Measurements from ENCODE around the gene CWF19L1. TPM values are rescaled to one million over a fixed set of nuclear protein-coding genes. Genes with fewer than 3 reads are reported as not detected.

CWF19L1 gene
- total RNA-seq, 1 donor from 2014 or later: 32.9 TPM

DNA sequence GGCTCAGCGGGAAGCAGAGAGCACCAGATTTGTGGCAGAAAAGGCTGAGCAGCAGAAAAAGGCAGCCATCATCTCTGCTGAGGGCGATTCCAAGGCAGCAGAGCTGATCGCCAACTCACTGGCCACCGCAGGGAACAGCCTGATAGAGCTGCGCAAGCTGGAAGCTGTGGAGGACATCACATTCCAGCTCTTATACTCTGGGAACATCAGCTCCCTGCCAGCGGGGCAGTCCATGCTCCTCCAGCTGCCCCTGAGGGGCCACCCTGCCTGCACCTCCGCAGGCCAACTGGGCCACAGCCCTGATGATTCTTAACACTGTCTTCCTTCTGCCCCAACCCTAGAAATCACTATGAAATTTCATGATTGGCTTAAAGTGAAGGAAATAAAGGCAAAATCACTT is 18.6 kb downstream of the CWF19L1 start:
- no peak for DNase-seq

DNA sequence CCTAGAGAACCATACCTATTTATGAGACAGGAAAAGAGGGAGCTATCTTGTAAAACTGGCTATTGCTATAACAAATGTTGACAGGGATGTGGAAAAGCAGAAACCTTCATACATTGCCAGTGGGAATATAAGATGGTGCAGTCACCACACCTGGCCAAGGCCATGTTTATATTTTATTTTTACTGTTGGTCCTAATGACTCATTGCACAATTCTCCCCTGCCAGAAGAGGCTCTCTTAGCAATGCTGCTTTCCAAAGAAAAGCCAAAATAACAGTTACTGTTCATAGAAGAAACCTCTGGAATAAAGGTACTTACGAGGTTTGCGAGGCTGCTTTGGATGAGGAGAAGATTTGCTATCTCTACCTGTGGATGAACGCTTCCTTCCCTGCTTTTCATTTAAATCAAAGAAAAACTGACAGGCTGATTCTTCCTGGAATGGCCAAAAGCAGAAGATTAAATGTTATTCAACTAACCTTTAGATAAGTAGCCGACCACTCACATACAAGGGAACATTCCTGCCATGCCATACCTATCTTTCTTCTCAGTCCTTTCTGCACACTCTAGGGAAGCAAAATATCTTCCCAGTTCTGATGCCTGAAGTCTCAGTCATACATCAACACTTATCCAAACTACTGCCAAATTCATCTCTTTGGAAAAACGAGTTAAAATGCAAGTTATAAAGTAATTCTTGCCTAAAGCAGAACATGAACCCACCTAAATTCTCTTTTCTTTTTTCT is 21.8 kb downstream of the CWF19L1 start:
- no peak for DNase-seq

DNA sequence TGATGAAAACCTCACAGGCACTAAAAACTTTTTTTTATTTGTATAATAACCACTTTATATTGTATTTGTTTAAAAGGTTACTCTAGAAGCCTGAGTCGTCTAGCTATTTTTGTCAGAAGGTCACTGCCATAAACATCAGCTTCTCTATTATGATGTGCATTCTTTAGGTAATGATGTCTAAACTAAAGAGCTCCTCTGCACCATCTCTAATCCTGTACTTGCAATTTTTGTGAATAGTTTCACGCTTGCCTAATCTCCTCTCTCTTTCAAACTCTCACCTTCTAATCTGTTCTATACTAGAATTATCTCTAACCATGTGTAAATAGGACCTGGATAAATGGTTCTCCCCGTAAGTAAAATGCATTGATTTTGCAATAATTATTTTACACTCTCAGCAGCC is 27.6 kb downstream of the CWF19L1 start:
- no peak for DNase-seq

DNA sequence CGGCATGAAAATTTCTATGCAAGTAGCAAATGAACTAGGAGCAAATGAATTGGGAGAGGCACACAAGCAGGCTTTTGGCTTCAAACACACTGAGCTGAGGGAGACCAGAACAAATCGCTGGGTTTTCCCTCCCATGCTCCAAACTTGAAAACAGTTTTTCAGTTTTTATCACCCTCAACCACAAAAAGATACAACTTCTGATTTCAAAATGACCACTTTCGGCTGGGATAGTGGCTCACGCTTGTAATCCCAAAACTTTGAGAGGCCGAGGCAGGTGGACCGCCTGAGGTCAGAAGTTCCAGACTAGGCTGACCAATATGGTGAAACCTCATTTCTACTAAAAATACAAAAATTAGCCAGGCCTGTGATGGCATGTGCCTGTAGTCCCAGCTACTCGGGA is 29.0 kb downstream of the CWF19L1 start:
- no peak for DNase-seq

DNA sequence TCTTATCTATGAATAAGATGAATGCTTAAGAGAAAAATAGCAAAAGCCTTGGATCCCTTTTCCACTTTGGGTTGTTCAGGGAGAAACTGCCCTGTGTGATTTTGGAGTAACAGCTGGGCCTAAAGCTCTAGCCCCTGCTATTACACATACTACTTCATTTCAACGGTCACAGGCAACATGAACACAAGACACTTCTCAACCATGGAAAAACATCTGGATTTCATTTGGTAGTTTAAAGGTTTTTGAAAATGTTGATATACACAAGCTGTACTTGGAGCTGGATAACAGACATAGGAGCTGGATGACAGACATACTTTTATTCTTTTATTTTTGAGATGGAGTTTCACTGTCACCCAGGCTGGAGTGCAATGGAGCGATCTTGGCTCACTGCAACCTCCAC is 35.3 kb downstream of the CWF19L1 start:
- DNase-seq: no peak

DNA sequence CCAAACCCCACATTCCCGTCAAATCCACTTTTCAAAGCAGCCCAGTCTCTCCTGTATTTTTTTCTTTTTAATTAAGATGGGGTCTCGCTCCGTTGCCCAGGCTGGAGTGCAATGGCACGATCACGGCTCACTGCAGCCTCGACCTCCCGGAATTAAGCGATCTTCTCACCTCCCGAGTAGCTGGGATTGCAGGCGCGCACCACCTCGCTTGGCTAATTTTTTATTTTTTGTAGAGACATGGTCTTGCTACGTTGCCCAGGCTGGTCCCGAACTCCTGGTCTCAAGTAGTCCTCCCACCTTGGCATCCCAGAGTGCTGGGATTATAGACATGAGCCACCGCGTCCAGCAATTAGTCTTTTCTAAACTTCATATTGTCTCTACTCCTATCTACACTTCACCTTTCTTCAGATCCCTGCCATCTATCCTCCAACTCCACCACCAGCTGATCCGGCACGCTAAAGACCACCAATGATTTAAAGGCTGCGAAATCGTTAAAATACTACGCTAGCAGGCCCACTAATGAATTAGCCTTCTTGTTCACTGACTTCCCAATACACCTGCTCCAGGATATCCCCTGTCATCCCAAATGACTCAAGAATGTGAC is 37.5 kb downstream of the CWF19L1 start:
- DNase-seq: no peak

DNA sequence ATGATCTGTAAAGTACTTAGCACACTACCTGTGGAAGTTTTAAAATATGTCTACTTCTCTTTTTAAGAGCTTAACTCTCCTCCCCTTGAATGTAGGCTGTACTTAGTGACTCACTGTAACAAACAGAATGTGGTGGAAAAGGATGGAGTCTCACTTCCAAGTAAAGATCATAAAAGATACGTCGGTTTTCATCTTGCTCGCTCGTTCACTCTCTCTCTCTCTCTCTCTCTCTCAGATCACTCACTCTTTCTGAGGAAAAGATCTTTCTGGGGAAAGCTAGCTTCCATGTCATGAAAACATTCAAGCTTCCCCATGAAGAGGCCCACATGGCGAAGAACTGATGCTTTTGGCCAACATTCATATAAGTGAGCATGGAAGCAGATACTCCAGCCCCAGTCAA is 43.6 kb downstream of the CWF19L1 start:
- no peak for DNase-seq

DNA sequence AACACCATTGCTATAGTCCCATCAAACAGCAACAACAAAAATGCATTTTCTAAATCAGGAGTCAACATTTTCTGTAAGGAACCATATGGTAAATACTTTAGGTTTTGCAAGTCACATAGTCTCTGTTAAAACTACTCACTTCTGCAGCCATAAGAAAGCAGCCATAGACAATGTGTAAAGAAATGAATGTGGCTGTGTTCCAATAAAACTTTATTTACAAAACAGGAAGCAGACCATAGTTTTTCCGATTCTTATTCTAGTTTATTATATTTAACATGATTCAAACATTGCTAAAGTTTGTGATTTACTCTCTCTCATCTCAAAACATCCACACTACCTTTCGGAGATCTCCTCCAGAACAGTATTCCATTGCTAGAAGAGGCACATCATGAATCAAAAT is 44.9 kb downstream of the CWF19L1 start:
- no peak for DNase-seq

DNA sequence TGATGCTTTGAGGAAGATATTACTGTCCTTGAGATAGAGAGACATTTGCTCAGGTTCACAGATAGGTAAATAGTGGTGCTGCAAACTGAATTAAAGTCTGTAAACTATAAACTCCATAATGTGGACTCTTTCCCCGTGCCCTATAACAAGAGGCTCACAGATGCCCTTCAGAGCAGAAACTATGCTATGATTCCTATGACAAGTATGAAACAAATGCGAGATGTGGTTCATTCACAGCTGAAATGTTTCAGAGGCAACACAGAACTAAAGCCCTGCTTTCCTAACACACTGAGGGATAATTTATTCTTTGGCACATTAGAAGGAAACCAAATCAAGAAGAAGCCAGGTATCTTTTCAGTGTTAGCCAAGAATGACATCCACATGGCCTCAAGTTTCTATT is 51.4 kb downstream of the CWF19L1 start:
- no peak for DNase-seq

DNA sequence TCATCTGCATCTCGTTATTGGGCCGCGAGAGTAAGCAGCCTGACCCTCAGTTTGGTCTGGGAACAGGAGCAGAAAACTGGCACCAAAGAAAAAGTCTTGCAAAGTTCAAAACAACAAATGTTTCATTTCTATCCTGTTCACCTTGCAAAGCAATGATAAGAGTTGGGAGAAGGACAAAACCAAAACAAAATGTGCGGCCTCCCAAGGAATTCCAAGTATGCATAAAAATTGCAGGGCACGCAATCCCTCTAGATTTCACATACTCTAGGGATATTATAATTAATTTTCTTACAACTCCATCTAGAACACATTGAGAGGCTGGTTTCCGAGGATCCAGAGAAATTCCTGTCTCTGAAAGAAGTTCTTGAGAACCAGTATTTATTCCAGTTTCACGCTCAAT is 58.1 kb downstream of the CWF19L1 start:
- DNase-seq: no peak

DNA sequence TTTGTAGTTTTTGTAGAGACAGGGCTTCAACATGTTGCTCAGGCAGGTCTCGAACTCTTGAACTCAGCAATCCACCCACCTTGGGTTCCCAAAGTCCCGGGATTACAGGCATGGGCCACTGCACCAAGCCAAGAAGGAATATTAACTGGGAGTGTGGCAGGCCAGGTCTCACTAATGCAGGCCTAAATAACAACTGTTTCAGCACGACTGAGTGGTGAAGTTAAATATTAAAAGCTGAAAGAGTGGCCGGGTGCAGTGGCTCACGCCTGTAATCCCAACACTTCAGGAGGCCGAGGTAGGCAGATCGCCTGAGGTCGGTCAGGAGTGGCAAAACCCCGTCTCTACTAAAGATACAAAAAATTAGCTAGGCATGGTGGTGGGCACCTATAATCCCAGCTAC is 59.2 kb downstream of the CWF19L1 start:
- no peak for DNase-seq

DNA sequence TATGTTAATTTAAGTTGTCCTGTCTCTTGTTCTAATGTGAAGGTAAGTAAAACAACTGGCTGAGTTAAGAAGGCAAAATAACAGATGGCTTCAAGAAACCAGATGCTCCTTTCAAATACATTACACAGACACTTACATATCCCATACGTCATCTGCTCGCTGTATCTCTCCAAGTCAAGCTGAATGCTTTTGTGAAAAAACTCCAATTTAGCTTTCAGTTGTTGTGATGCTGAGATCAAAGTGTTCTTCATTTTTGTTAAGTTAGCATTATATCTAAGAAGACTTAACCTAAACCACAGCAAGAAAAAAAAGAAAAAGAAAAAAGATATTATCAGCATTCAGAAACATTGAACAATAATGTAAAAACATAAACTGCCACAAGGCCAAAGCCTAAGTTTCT is 63.1 kb downstream of the CWF19L1 start:
- no peak for DNase-seq

DNA sequence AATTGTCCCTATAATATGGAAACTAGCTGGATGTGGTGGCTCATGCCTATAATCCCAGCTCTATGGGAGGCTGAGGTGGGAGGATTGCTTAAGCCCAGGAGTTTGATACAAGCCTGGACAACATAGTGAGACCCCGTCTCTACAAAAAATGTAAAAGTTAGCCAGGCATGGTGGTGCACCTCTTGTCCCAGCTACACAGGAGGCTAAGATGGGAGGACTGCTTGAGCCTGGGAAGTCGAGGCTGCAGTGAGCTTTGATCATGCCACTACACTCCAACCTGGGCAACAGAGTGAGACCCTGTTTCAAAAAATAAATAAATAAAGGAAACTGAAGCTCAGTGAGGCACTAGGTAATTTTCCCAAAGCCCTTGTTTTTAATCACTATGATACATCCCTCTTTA is 65.9 kb downstream of the CWF19L1 start:
- DNase-seq: no peak

DNA sequence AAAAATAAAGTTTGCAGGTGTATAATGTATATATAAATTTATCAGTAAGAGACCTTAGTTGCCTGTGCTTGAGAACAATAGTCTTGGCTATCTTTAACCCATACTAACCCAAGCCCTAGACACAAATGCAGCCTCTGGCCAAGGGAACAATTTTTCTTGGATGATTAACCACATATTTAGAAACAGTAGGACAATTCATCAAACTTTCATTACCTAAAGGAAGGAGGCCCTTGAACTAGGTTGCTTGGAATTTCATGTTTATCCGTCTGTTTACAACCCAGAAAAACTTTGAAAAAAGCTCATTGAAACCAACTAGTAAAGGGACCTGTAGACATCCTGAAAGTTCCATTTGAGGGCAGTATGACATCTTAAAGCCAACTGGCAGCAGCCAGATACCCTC is 72.7 kb downstream of the CWF19L1 start:
- DNase-seq: no peak

DNA sequence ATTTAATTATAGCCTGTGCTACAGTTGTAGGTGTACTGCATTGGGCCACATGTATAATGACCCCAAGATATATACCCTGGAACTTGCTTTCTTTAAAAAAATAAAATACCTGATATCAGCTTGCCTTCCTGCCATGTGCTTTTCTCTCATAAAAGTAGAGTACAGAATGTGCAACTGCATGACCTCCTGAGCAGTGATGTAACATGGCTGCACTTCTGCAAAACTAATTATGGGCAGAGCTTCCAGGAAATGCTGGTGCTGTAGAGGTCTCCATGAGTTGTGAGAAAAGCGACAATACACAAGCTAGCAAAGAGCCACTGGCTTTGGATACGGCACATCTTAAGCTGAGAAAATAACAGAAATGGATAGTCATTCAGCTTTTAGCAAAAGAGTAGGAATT is 75.1 kb downstream of the CWF19L1 start:
- no peak for DNase-seq

DNA sequence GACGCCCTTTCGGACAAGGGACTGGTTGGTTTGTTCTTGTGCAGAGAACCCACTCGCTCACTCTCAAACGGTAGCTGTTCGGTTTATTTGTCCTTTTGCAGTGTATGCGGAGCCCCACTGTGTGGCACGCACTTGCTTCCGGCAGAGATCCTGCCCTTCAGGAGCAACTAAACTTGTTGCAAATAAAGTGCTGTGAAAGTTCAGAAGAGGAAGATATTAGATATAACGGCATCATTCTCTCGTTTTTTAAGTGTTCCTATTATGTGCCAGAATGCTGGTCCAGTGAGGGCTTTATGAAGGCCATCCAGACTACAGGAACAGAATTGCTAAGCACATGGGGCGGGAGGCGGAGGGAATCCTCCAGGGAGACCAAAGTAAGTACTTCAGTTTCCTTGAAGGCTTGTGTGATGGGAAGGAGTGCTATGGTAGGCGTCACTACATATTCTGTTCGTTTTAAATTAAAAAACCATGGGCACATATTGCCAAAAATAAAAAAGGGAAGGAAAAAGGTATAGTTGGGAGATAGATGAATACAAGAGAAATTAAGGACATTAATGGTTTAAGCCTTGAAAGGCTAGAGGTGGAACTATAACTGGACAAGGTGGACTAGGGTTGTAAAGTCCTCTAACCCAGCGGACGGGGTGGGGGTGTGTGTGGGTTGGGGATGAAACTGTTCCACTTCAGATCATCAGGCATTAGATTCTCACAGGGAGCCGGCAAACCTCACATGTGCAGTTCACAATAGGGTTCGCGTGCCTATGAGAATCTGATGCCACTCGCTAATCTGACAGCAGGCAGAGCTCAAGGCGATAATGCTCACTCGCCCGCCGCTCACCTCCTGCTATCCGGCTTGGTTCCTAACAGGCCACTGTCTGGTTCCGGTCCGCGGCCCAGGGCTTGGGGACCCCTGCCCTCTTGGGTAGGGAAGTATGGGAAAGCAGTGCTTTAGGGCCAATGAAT is 80.9 kb downstream of the CWF19L1 start:
- peak; percentile 31 for DNase-seq

DNA sequence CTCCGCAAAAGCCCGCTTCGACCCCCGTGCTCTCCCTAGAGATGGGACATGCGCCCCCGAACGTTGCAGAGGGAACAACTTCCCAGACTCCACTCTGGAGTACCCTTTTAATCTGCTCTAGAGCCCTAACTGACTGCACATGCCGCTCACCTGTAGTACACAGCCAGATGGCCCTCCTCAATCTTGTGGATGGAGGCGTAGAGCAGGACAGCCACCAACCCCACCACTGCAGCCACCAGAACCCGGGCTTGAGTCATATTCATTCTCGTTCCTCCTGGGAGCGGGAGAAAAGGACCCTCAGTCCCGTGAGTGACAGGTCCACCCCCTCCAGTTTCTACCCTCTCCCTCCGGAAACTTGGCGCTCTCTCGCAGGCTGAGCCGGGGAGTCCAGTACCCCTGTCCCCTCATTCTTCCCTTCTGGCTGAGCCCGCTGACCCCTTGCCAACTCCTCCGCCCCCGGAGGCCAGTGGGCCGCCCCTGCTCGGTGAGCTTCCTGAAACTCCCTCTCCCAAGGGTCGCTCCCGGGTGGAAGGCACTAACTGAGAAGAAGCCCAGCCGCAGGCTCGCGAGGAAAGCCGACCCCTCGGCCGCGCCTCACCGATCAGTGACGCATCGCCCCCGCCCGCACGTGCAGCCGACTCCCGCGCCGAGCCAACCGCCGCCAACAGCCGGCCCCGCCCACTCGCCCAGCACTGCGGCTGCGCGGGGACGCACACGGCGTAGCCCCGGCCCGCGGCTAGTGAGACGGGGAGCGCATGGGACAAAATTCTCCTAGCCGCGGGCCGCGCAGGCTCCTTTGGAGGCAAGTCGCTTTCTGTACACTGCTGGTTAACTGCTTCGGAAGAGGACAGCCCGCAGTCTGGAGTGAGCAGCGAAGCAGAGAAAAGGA is 81.8 kb downstream of the CWF19L1 start, which contains the start of gene ERLIN1:
Gene ERLIN1, minus strand, starts transcription at position 666 of the 889 bp plus-strand sequence. Its CDS starts 403 bp downstream, at position 263.
- DNase-seq: peak; percentile 85

DNA sequence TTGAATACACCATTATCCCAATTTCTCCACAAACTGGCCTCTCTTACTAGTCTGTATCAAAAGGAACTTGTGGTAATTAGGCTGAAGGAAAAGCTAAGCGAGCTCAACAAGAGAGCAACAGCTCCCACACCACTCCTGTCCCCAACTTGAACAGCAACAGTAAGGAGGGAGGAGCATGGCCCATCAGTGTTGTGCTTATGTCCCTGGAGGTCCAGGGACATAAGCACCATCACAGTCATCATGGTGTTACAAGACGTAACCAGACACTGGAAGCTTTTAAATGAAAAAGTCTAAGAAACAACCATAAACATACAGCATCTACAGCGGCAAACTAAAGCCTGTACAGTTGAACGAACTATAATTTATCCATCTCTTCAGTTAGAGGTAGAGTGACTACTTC is 82.6 kb downstream of the CWF19L1 start:
- no peak for DNase-seq

DNA sequence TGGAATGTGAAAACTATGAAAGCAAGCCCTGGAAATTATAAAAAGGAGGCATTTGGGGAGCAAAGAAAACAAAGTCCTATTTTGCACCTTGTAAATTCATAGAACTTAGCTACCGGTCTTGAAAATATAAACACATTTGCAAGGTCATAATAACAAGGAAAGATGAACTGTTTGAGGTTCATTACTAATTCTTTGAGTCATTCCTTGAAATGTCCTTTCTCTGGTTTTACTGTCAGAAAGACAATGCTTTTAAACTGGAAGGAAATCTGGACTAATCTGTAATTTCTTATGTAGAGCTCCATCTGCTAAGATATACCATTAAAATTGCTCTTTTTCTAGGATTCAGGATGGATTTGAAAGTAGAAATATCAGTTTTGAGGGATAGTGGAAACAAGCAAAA is 83.0 kb downstream of the CWF19L1 start:
- no peak for DNase-seq

DNA sequence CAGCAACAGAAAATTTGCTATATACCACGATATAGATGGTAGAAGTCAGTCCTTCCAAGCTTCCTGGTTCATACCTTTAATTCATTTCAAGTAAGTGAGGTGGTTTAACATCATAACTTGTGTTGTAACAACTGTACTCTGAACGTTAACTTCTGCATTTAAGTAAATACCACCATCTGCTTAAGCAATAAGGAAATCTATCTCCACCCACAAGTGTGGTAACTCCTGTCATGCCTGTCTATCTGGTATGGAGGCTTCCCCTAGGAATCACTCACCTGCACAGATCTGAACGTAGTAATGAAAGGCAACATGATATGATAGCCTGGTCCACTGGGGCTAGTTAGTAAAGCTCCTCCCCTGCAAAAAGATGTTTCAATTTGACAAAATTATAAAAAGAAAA is 84.0 kb downstream of the CWF19L1 start:
- no peak for DNase-seq

DNA sequence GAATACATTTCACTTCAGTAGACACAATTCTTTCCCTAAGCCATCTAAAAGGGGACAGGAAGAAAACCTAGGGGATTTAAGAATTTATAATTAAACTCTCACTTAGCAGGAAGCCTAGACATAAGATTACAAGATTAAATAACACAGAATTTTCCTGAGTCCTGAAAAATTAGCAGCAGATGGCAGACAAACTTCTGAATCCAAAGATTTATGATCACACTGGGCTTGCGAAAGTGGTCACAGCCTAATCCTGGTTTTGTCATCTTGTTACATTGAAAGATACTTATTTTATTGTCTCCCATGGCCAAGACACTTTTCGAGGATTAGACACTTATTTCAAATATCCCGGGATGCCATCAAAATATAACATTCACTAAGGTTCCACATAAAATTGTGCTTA is 84.5 kb downstream of the CWF19L1 start:
- DNase-seq: no peak

All from occipital lobe (tissue), 2 donors.